ENCODE measurements around the gene PIGU. TPM values are rescaled to one million over a fixed set of nuclear protein-coding genes. Genes with fewer than 3 reads are reported as not detected.

PIGU gene
- total RNA-seq, 1 experiment from 2014 or later = 18.4 TPM

GRCh38 chr20:34586488-34587163 lies 90.3 kb downstream of the PIGU start:
- H3K9ac ChIP-seq (ENCODE audit: low read length) = no peak overlapping the region
- no peaks in the 10 kb centered on the region for H3K9me3 ChIP-seq (ENCODE audit: low read length)
- H3K79me2 ChIP-seq (ENCODE audit: low read length) = no peaks in the 10 kb centered on the region
- H2AFZ ChIP-seq (ENCODE audit: low read length) = no peak overlapping the region
- no peak for DNase-seq
- H3K27me3 ChIP-seq (ENCODE audit: low read length) = no peaks in the 10 kb centered on the region
- H3K9me2 ChIP-seq (replicated peaks; ENCODE audit: insufficient read depth, low read length) = no peaks in the 10 kb centered on the region
- H3K36me3 ChIP-seq (ENCODE audit: insufficient read depth, low read length) = no peaks in the 10 kb centered on the region
- no peaks in the 10 kb centered on the region for H3K4me1 ChIP-seq (ENCODE audit: low read length)
- no peaks in the 10 kb centered on the region for H4K20me1 ChIP-seq (ENCODE audit: insufficient read depth, low read depth, low read length)
- H3K4me3 ChIP-seq (ENCODE audit: low read length) = no peak overlapping the region
- no peak overlapping the region for H3K4me2 ChIP-seq (ENCODE audit: low read depth, low read length, poor library complexity, severe bottlenecking)
- no peak overlapping the region for H3K27ac ChIP-seq (ENCODE audit: low read length)

DNA sequence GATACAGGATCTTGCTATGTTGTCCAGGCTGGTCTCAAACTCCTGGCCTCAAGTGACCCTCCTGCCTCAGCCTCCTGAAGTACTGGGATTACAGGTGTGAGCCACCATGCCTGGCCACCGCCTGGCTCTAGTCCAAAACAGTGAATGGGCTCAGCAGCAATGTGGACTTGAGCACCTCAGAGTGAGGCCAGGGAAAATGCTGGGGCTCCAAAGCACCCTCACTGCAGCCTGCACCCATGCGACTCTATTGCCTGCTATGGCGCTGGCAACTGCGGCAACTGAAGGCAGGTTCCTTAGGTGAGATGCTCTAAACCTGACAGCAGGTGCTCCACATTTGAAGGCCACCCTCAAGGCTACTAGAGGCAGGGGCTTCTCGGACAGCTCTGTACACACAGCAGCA lies 91.9 kb downstream of the PIGU start:
- Histone ChIP-seq H2AFZ (ENCODE audit: low read length) (no peak overlapping the region), H3K9me3 (ENCODE audit: low read length) (no peaks in the 10 kb centered on the region), H3K27ac (ENCODE audit: low read length) (no peak overlapping the region), H3K4me3 (ENCODE audit: low read length) (no peak overlapping the region), H3K36me3 (ENCODE audit: insufficient read depth, low read length) (no peaks in the 10 kb centered on the region), H3K9me2 (replicated peaks; ENCODE audit: insufficient read depth, low read length) (no peaks in the 10 kb centered on the region), H3K9ac (ENCODE audit: low read length) (no peak overlapping the region), H3K27me3 (ENCODE audit: low read length) (no peaks in the 10 kb centered on the region), H3K79me2 (ENCODE audit: low read length) (no peaks in the 10 kb centered on the region), H3K4me2 (ENCODE audit: low read depth, low read length, poor library complexity, severe bottlenecking) (no peak overlapping the region), H3K4me1 (ENCODE audit: low read length) (peaks cover 8% of the 10 kb centered on the region), H4K20me1 (ENCODE audit: insufficient read depth, low read depth, low read length) (no peaks in the 10 kb centered on the region)
- DNase-seq = no peak

- no peaks in the 10 kb centered on the region for H3K9me2 ChIP-seq (replicated peaks; ENCODE audit: insufficient read depth, low read length)
- no peak for DNase-seq
- H3K27ac ChIP-seq (ENCODE audit: low read length) = no peak overlapping the region
- no peaks in the 10 kb centered on the region for H3K9me3 ChIP-seq (ENCODE audit: low read length)
- no peak overlapping the region for H3K9ac ChIP-seq (ENCODE audit: low read length)
- H3K79me2 ChIP-seq (ENCODE audit: low read length) = no peaks in the 10 kb centered on the region
- no peaks in the 10 kb centered on the region for H3K27me3 ChIP-seq (ENCODE audit: low read length)
- no peak overlapping the region for H3K4me2 ChIP-seq (ENCODE audit: low read depth, low read length, poor library complexity, severe bottlenecking)
- H3K4me3 ChIP-seq (ENCODE audit: low read length) = no peak overlapping the region
- no peaks in the 10 kb centered on the region for H4K20me1 ChIP-seq (ENCODE audit: insufficient read depth, low read depth, low read length)
- H2AFZ ChIP-seq (ENCODE audit: low read length) = no peak overlapping the region
- H3K36me3 ChIP-seq (ENCODE audit: insufficient read depth, low read length) = no peaks in the 10 kb centered on the region
- H3K4me1 ChIP-seq (ENCODE audit: low read length) = peaks cover 9% of the 10 kb centered on the region
Observed at GRCh38 chr20:34583544-34583943, 93.3 kb downstream of the PIGU start.

- Histone ChIP-seq H3K79me2 (ENCODE audit: low read length) (no peaks in the 10 kb centered on the region), H3K9me2 (replicated peaks; ENCODE audit: insufficient read depth, low read length) (no peaks in the 10 kb centered on the region), H3K4me1 (ENCODE audit: low read length) (peaks cover 9% of the 10 kb centered on the region), H3K27me3 (ENCODE audit: low read length) (no peaks in the 10 kb centered on the region), H3K4me3 (ENCODE audit: low read length) (no peak overlapping the region), H3K9me3 (ENCODE audit: low read length) (no peaks in the 10 kb centered on the region), H3K4me2 (ENCODE audit: low read depth, low read length, poor library complexity, severe bottlenecking) (no peak overlapping the region), H4K20me1 (ENCODE audit: insufficient read depth, low read depth, low read length) (no peaks in the 10 kb centered on the region), H3K9ac (ENCODE audit: low read length) (no peak overlapping the region), H3K36me3 (ENCODE audit: insufficient read depth, low read length) (no peaks in the 10 kb centered on the region), H3K27ac (ENCODE audit: low read length) (no peak overlapping the region), H2AFZ (ENCODE audit: low read length) (no peak overlapping the region)
- DNase-seq = no peak
Observed at GRCh38 chr20:34582911-34583310, 94.0 kb downstream of the PIGU start.

DNA sequence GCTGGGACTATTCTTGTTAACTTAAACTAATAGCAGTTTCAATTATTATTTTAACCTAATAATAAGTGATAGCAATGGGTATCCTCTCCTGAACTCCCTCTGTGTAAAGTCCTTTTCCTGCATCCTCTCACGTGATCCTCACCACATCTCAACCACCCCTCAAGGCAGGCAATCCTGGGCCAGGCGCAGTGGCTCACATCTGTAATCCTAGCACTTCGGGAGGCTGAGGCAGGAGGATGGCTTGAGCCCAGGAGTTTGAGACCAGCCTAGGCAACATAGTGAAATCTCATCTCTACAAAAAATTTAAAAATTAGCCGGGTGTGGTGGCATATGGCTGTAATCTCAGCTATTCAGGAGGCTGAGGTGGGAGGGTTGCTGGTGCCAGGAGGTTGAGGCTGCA lies 94.7 kb downstream of the PIGU start:
- Histone ChIP-seq H2AFZ (ENCODE audit: low read length) (no peak overlapping the region), H4K20me1 (ENCODE audit: insufficient read depth, low read depth, low read length) (no peaks in the 10 kb centered on the region), H3K4me2 (ENCODE audit: low read depth, low read length, poor library complexity, severe bottlenecking) (no peak overlapping the region), H3K4me3 (ENCODE audit: low read length) (no peak overlapping the region), H3K36me3 (ENCODE audit: insufficient read depth, low read length) (no peaks in the 10 kb centered on the region), H3K9me3 (ENCODE audit: low read length) (no peaks in the 10 kb centered on the region), H3K4me1 (ENCODE audit: low read length) (peaks cover 9% of the 10 kb centered on the region), H3K79me2 (ENCODE audit: low read length) (no peaks in the 10 kb centered on the region), H3K9ac (ENCODE audit: low read length) (no peak overlapping the region), H3K27me3 (ENCODE audit: low read length) (no peaks in the 10 kb centered on the region), H3K27ac (ENCODE audit: low read length) (no peak overlapping the region), H3K9me2 (replicated peaks; ENCODE audit: insufficient read depth, low read length) (no peaks in the 10 kb centered on the region)
- no peak for DNase-seq

DNA sequence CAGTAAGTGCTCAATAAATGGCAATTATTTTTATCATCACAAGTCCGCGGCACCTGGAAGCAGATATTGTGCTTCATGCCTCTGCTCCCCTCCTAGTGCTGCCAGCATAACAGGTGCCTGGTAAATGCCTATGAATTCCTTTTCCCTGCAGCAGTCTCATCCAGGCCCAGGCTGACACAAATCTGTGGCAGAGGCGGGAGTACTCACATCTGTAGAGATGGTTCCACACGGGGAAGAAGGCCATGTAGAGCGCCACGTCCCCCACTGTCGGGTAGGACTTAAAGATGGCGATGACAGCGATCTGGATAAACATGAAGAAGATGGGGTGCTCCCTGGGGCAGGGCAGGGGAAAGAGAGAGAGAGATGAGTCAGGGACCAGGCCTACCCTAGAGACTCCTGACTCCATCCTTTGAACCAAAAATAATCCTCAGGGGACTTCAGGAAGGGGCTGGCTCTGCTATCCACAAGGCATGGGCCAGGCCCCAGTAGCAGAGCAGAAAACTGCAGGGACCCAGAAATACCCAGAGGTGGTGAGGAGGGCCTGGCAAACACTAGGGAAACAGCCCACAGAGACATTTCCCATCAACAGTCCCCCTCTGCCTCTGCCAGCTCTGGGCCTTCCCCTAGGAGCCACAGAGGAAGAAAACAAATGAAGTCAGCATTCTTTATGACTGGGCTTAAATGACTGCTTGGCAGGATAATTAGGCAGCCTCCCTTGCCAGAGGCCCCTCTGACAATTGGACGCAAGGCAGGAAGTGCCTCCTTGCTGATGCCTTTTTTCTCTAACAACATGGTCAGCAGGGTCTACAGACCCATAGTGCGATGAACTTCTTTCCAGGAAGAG lies 95.3 kb downstream of the PIGU start:
- no peak overlapping the region for H3K9ac ChIP-seq (ENCODE audit: low read length)
- H3K79me2 ChIP-seq (ENCODE audit: low read length) = no peaks in the 10 kb centered on the region
- H3K4me2 ChIP-seq (ENCODE audit: low read depth, low read length, poor library complexity, severe bottlenecking) = no peak overlapping the region
- H3K36me3 ChIP-seq (ENCODE audit: insufficient read depth, low read length) = no peaks in the 10 kb centered on the region
- no peak for DNase-seq
- H3K27me3 ChIP-seq (ENCODE audit: low read length) = no peaks in the 10 kb centered on the region
- no peak overlapping the region for H2AFZ ChIP-seq (ENCODE audit: low read length)
- no peak overlapping the region for H3K4me3 ChIP-seq (ENCODE audit: low read length)
- no peaks in the 10 kb centered on the region for H4K20me1 ChIP-seq (ENCODE audit: insufficient read depth, low read depth, low read length)
- H3K9me2 ChIP-seq (replicated peaks; ENCODE audit: insufficient read depth, low read length) = no peaks in the 10 kb centered on the region
- no peak overlapping the region for H3K27ac ChIP-seq (ENCODE audit: low read length)
- peaks cover 9% of the 10 kb centered on the region for H3K4me1 ChIP-seq (ENCODE audit: low read length)
- H3K9me3 ChIP-seq (ENCODE audit: low read length) = no peaks in the 10 kb centered on the region

DNA sequence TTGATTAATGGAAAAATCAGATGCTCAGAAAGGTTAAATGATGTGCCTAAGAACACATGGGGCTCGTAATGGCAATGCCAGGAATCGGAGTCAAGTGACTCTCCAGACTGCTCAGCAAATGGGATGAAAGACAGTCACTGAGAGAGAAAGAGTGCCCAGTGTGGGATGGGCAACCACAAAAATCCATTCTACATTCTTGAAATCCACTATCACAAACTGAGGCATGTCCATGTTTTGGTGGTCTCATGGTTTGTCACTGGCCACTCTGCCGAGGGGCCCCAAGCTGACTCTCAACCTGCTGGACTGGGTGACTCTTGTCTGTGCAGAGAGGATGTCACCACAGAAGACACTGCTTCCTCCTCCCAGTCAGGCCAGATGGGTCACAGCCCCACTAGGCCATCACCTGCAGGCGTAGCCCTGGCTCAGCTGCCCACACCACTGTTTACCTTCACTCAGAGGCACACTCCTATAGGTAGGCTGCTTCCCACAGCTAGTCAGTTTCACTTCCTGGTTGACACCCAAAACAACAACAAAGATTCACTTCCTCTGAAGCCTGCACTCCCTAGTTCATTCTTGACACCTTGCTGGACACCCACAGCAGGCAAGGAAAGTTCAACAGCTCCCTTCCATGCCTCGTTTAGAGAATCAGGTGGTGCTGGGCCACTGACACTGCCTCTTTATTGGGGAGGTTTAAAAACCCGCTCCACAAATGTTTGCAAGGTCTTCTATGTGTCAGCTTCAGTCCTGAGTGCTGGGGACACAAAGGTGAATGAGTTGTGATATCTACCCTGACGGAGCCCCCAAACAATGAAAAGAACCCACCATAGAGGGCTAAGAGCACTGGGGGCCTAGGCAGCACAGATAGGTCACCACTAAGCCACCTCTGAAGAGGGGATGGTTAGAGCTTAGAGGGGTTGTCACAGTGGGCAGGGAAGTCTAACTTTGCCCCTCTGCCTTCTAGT lies 96.6 kb downstream of the PIGU start:
- H3K4me3 ChIP-seq (ENCODE audit: low read length) = no peak overlapping the region
- H3K27me3 ChIP-seq (ENCODE audit: low read length) = no peaks in the 10 kb centered on the region
- no peaks in the 10 kb centered on the region for H4K20me1 ChIP-seq (ENCODE audit: insufficient read depth, low read depth, low read length)
- no peaks in the 10 kb centered on the region for H3K9me2 ChIP-seq (replicated peaks; ENCODE audit: insufficient read depth, low read length)
- no peak overlapping the region for H3K9ac ChIP-seq (ENCODE audit: low read length)
- peak; percentile 65 for DNase-seq
- peaks cover 9% of the 10 kb centered on the region for H3K4me1 ChIP-seq (ENCODE audit: low read length)
- no peaks in the 10 kb centered on the region for H3K36me3 ChIP-seq (ENCODE audit: insufficient read depth, low read length)
- no peaks in the 10 kb centered on the region for H3K9me3 ChIP-seq (ENCODE audit: low read length)
- no peak overlapping the region for H3K27ac ChIP-seq (ENCODE audit: low read length)
- H3K4me2 ChIP-seq (ENCODE audit: low read depth, low read length, poor library complexity, severe bottlenecking) = no peak overlapping the region
- no peak overlapping the region for H2AFZ ChIP-seq (ENCODE audit: low read length)
- H3K79me2 ChIP-seq (ENCODE audit: low read length) = no peaks in the 10 kb centered on the region

All from Karpas-422 (cell line).